Loucy (cell line): ENCODE results near the gene KCNT2.

Experiments
- H2AFZ ChIP-seq: fragments of 200-600 bp; sonication (generic); 2 replicates; pipeline ENCODE4 v1.6.0; 2016; ENCODE audit warnings: antibody characterized with exemption, mild to moderate bottlenecking, low read length, moderate library complexity
- H3F3A ChIP-seq: fragments of 200-600 bp; 2 replicates; pipeline ENCODE4 v1.6.0; 2016; ENCODE audit warnings: antibody characterized with exemption, low read depth, mild to moderate bottlenecking
- H3K27me3 ChIP-seq: fragments of 200-600 bp; sonication (generic); 2 replicates; pipeline ENCODE4 v1.6.1; 2014; ENCODE audit warnings: low read length, mild to moderate bottlenecking; ENCODE audit not compliant: insufficient read depth, poor library complexity, severe bottlenecking
- H3K36me3 ChIP-seq: fragments of 200-600 bp; sonication (generic); 2 replicates; pipeline ENCODE4 v1.6.1; 2016; ENCODE audit warnings: low read length; ENCODE audit not compliant: insufficient read depth
- H3K4me1 ChIP-seq: fragments of 200-600 bp; sonication (generic); 2 replicates; pipeline ENCODE4 v1.5.1; 2014; ENCODE audit warnings: low read length, mild to moderate bottlenecking; ENCODE audit not compliant: insufficient read depth, poor library complexity, severe bottlenecking
- H3K4me2 ChIP-seq: fragments of 200-600 bp; sonication (generic); 2 replicates; pipeline ENCODE4 v1.6.0; 2014; ENCODE audit warnings: antibody characterized with exemption, low read length, low read depth, mild to moderate bottlenecking; ENCODE audit not compliant: poor library complexity, severe bottlenecking
- H3K4me3 ChIP-seq: fragments of 200-600 bp; sonication (generic); 2 replicates; pipeline ENCODE4 v1.5.1; 2014; ENCODE audit warnings: low read length, mild to moderate bottlenecking, mixed read lengths; ENCODE audit not compliant: poor library complexity, severe bottlenecking
- H3K79me2 ChIP-seq: fragments of 200-600 bp; sonication (generic); 2 replicates; pipeline ENCODE4 v1.6.1; 2014; ENCODE audit warnings: low read length; ENCODE audit not compliant: insufficient read depth
- H3K9ac ChIP-seq: fragments of 200-600 bp; sonication (generic); 2 replicates; pipeline ENCODE4 v1.6.0; 2014; ENCODE audit warnings: mild to moderate bottlenecking, low read depth, low read length, moderate library complexity; ENCODE audit not compliant: poor library complexity, severe bottlenecking
- H3K9me2 ChIP-seq: fragments of 200-600 bp; sonication (generic); replicated peaks from 2 replicates; pipeline ENCODE4 v1.6.1; 2016; ENCODE audit warnings: low read depth, low read length, mixed read lengths
- H3K9me3 ChIP-seq: fragments of 200-600 bp; sonication (generic); 2 replicates; pipeline ENCODE4 v1.6.1; 2014; ENCODE audit warnings: mild to moderate bottlenecking, antibody characterized with exemption, low read length, low read depth; ENCODE audit not compliant: insufficient read depth
- H4K20me1 ChIP-seq: fragments of 200-600 bp; sonication (generic); 2 replicates; pipeline ENCODE4 v1.6.0; 2014; ENCODE audit warnings: antibody characterized with exemption, low read length, mild to moderate bottlenecking; ENCODE audit not compliant: insufficient read depth, poor library complexity, severe bottlenecking
- CTCF ChIP-seq: fragments of 200-600 bp; sonication (generic); conservative IDR thresholded peaks from 2 replicates; pipeline ENCODE4 v1.5.1; 2014; ENCODE audit warnings: mild to moderate bottlenecking, antibody characterized with exemption, low read length
- EZH2phosphoT487 ChIP-seq: fragments of 200-600 bp; IDR thresholded peaks from 2 replicates; pipeline ENCODE4 v1.6.1; 2018; ENCODE audit warnings: antibody characterized with exemption, mild to moderate bottlenecking, moderate library complexity, borderline replicate concordance

Gene KCNT2

DNA sequence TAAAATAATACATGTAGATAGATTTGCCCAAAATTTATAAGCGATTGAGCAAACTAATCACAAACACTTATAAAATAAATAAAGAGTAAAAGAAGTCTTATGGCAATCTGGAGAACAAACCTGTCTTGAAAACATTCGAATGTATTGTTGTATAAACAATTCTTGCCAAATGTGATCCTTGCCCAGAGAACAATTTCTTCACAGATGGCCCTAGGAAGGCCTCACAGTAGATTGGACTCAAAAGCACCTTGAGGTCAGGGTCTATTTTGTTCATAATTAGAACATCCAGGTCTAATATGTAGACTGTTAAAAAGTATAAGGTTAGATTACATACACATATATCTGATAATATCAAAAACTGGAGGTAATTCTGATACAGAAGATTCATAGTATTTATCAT lies 202.4 kb downstream of the KCNT2 start:
- Histone ChIP-seq H3K36me3 (no peaks in the 10 kb centered on the region), H4K20me1 (no peaks in the 10 kb centered on the region), H3K4me2 (no peak overlapping the region), H3K27me3 (no peaks in the 10 kb centered on the region), H3F3A (no peaks in the 10 kb centered on the region), H3K9me3 (no peaks in the 10 kb centered on the region), H3K4me1 (no peaks in the 10 kb centered on the region), H2AFZ (no peak overlapping the region), H3K9me2 (no peaks in the 10 kb centered on the region), H3K4me3 (no peak overlapping the region), H3K79me2 (no peaks in the 10 kb centered on the region), H3K9ac (no peak overlapping the region)
- no peak for TF ChIP-seq CTCF
- TF ChIP-seq EZH2phosphoT487, result no peak

DNA sequence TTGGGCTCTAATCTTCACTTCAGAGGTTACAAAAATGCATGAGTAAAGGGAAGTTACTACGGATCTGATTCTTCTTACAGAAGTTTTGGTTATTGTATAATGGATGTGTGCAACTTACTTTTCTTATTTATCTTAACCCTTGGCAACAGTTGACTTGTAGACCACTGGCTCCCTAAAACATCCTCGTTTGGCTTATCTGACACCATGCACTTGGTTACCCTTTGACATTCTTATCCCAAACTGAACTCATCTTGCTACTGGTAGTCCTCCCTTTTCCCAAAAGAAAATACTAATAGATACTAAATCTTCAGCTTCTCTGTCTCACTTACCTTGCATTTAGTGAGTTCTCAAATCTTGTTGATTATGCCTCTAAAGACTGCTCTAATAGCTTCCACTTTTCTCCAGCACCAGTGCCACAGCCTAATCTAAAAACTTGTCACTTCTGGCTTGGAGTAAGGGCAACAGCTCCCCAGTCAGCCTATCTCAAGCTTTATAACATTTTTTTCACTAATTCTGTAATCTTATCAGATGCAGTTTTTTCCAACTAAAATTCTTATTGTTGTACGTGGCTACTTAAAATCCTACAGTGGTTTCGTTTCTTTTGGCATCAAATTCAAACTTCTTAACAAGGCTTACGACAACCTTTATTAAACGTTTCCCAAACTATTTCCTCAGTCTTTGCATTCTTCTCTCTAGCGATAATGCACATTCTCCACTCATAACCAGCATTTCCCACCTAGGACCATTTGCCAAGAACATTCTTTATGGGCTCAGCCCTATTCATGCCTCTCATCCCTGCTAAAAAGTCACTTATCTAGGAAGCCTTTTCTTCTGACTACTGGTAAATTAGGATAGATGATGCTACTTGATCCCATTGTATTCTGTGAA lies 204.2 kb downstream of the KCNT2 start:
- Histone ChIP-seq H3K9me3 (no peaks in the 10 kb centered on the region), H3K4me1 (no peaks in the 10 kb centered on the region), H2AFZ (no peak overlapping the region), H3K9ac (no peak overlapping the region), H3K4me2 (no peak overlapping the region), H3K79me2 (no peaks in the 10 kb centered on the region), H3F3A (no peaks in the 10 kb centered on the region), H3K4me3 (no peak overlapping the region), H3K27me3 (no peaks in the 10 kb centered on the region), H3K9me2 (no peaks in the 10 kb centered on the region), H4K20me1 (no peaks in the 10 kb centered on the region), H3K36me3 (no peaks in the 10 kb centered on the region)
- TF ChIP-seq EZH2phosphoT487 (no peak), CTCF (no peak)

- TF ChIP-seq CTCF, result no peak
- TF ChIP-seq EZH2phosphoT487, result no peak
- no peaks in the 10 kb centered on the region for H3K27me3 ChIP-seq
These were observed 206.3 kb downstream of the KCNT2 start for GRCh38 chr1:196401891-196402290.

More at GRCh38 chr1:196401891-196402290, 206.3 kb downstream of the KCNT2 start:
- Histone ChIP-seq H3K9ac (no peak overlapping the region), H3K79me2 (no peaks in the 10 kb centered on the region), H3K4me1 (no peaks in the 10 kb centered on the region), H3K4me3 (no peak overlapping the region), H3K4me2 (no peak overlapping the region), H3K9me3 (no peaks in the 10 kb centered on the region), H3F3A (no peaks in the 10 kb centered on the region), H3K36me3 (no peaks in the 10 kb centered on the region), H3K9me2 (no peaks in the 10 kb centered on the region), H4K20me1 (no peaks in the 10 kb centered on the region), H2AFZ (no peak overlapping the region)
